ENCODE data around the gene ITPR2.
"Not testable (repeated sequence)": the region's sequence is repeated elsewhere in the genome, so short reads cannot be mapped to it uniquely, and the experiment has no call there.

DNA sequence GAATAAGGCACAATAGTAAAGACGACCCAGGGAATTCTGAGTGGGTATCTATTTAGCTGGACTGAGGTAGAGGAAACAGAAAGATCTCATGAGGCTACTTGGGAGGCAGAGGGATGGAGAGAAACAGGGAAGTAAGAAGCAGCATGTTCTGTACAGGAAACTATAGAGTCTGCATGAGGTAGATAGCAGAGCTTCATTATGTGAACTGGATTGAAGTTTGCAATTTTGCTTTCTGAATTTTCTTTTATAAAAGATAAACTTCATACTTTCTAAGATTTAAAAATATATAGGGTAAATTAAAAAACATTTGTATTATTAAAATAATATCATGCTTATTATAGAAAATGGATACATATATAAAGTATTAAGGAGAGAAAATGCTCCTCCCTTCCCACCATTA lies 399.3 kb downstream of the ITPR2 start:
- TF ChIP-seq EZH2 (IDR thresholded peaks at IDR 0.05; ENCODE audit: insufficient read depth, poor library complexity, severe bottlenecking); EZH2phosphoT487 (IDR thresholded peaks at IDR 0.05; ENCODE audit: insufficient read depth, low read depth): not testable (repeated sequence)
